NB4 (cell line): ENCODE data around the gene MXI1.

Experiments
- CTCF ChIP-seq: IDR thresholded peaks from one replicate; pipeline ENCODE4 v1.5.1; 2012; ENCODE audit warnings: low read depth, low read length
- MAX ChIP-seq: IDR thresholded peaks from 2 replicates; pipeline ENCODE4 v1.6.1; 2011; ENCODE audit warnings: low read depth, low read length
- MYC ChIP-seq: IDR thresholded peaks from 2 replicates; pipeline ENCODE4 v1.6.1; 2011; ENCODE audit warnings: low read depth, low read length
- POLR2A ChIP-seq: IDR thresholded peaks from 2 replicates; pipeline ENCODE4 v1.6.1; 2011; ENCODE audit warnings: mild to moderate bottlenecking; ENCODE audit not compliant: insufficient read length; ENCODE audit errors: extremely low read depth

DNA sequence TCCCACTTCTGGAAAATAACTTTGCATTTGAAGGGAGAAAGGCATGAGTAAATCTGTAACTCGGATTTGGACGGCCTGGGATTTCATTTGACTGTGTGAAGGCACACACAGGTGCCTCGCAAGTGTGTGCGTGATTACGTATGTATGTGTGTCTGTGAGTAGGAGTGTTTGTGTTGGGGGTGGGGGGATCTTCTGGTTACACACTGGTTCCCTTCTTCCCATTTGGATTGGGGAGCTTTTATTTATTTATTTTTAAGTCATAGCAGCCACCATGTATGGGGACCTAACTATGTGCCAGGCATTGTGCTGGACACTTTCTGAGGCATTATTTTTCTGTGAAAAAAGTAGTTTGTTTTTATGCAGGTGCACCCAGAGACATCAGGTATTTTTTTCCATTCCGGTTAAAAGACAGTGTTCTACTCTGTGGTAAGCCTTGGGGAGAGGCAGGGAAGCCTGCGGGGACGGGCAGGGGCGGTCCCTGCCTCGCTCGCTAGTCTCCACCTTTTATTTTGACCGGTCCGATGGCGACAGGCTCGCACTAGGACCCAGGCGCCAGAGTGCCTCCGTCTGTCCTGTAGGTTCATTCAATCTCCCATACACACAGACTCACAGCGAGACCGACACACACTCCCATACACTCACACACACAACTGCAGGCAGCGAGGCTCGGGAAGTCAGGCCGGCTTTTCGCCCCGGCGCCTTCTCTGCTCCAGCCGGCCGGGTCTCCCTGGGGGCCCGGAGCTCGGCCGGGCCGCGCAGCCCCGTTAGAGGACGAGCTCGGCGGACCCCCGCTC lies at the start of gene MXI1:
- TF ChIP-seq CTCF (no peak), POLR2A (peak; percentile 62), MAX (peak; percentile 45; the same call in 1 of the 2 replicates), MYC (no peak; the same call in 1 of the 2 replicates)
